ENCODE data around the gene CCL21. TPM values are rescaled to one million over a fixed set of nuclear protein-coding genes. Genes with fewer than 3 reads are reported as not detected.
A peak's percentile ranks its signal among the peaks of the same experiment; 100 is the strongest.

Gene CCL21
- total RNA-seq, 1 donor = not detected

DNA sequence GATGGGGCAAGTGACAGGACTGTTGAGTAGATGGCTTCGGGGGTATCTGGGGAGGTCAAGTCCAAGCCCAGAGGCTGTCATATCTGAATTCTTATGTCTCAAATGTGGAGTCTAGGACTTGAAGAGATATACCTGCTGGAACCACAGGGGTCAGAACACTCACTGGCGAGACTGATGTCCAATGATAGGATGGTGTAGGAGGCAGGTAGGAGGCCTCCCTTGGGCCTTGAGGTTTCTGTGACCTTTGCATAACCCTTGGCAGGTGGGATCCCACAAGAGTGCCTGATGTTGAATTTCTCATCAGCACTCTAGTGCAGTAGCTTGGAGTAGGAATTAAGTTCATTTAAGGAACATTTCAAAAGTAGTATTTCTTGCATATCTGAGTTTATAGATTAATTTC, 2.8 kb downstream of the CCL21 start:
- H3K4me3 ChIP-seq (ENCODE audit: low read depth, low read length) = no peak overlapping the region
- no peak for TF ChIP-seq CTCF (IDR thresholded peaks at IDR 0.05; ENCODE audit: insufficient read depth, low read length)
- DNase-seq (ENCODE audit: low read depth) = no peak

DNA sequence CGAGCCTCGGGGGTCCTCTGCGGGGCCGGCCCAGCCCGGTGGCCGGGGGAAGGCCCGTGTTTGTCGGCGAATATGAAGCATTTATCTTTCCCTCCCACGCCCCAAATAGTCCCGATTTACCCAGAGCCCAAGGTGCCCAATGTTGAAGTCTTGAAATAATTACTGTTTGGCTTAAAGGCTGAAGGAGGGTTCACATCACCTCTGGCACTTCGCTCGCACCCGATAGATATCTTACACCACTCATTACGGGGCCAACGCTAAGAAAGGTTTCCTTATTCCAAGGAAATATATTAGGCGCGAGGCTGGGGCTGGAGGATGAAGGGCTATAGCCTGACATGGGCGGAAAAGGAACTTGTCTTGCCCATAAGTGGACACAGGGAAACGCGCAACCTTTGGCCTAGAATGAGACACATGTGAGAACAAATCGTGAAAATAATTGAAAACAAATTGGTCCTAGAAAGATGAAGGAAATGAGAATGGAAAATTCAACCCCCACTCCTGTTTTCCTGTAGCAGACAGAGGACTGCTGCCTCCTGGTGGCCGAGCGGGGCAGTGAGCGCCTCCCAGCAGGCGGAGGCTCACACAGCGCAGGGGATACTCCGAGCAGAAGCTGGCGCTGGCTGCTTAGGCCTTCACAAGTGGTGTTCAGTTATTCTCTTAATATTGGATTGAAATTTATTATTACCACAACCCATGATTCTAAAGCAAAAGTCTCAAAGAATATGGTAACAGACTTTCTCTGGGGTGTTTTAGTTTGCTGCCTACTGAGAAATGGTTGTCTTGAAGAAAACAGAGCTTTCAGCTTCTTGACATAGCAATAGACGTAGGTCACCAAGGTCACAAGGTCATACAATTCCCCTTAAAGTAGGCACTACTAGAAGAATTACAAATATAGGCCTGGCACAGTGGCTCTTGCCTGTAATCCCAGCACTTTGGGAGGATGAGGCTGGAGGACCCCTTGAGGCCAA, 7.9 kb downstream of the CCL21 start:
- peak; percentile 86 for DNase-seq (ENCODE audit: low read depth)
- peak overlapping the region; percentile 69 for H3K4me3 ChIP-seq (ENCODE audit: low read depth, low read length)
- TF ChIP-seq CTCF (IDR thresholded peaks at IDR 0.05; ENCODE audit: insufficient read depth, low read length) = peak; percentile 99

GRCh38 chr9:34701023-34701768, 8.7 kb downstream of the CCL21 start:
- peak; percentile 89 for TF ChIP-seq CTCF (IDR thresholded peaks at IDR 0.05; ENCODE audit: insufficient read depth, low read length)
- peak; percentile 43 for DNase-seq (ENCODE audit: low read depth)
- H3K4me3 ChIP-seq (ENCODE audit: low read depth, low read length) = peak overlapping the region; percentile 69

DNA sequence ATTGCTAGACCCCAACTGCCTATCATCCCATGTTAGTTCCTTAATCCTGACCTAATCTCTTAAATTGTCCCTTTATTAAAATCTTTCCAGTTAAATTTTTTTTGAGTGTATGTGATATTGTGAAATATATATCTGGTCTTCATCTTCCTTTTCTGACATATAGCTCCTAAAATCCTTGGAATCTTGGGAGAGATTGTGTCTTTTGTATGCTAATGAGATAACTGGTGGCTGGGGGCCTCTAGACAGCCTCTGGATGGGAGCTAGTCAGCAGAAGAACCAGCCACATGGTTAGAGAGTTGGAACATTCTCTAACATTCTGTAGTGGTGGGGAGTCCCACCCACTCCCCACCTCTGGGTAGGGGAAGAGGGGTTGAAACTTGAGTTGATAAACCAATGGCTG, 15.1 kb downstream of the CCL21 start:
- no peak overlapping the region for H3K4me3 ChIP-seq (ENCODE audit: low read depth, low read length)
- TF ChIP-seq CTCF (IDR thresholded peaks at IDR 0.05; ENCODE audit: insufficient read depth, low read length) = no peak
- peak; percentile 54 for DNase-seq (ENCODE audit: low read depth)

GRCh38 chr9:34693560-34693959, 16.4 kb downstream of the CCL21 start:
- H3K4me3 ChIP-seq (ENCODE audit: low read depth, low read length) = no peak overlapping the region
- no peak for DNase-seq (ENCODE audit: low read depth)
- no peak for TF ChIP-seq CTCF (IDR thresholded peaks at IDR 0.05; ENCODE audit: insufficient read depth, low read length)

GRCh38 chr9:34691936-34692315, 18.0 kb downstream of the CCL21 start:
- H3K4me3 ChIP-seq (ENCODE audit: low read depth, low read length) = no peak overlapping the region
- no peak for TF ChIP-seq CTCF (IDR thresholded peaks at IDR 0.05; ENCODE audit: insufficient read depth, low read length)
- DNase-seq (ENCODE audit: low read depth) = no peak

Data from fibroblast of the aortic adventitia (primary cell).